GM18907 (cell line): ENCODE measurements around the gene KRTAP4-1.
"Not testable (repeated sequence)": the region's sequence is repeated elsewhere in the genome, so short reads cannot be mapped to it uniquely, and the experiment has no call there.

ENCODE experiments used
- ATAC-seq: cut with Tn5 transposase; IDR thresholded peaks from one replicate; pipeline ENCODE4 v1.9.1; 2021; ENCODE audit warnings: mild to moderate bottlenecking, moderate library complexity; ENCODE audit not compliant: unreplicated experiment

Gene KRTAP4-1

DNA sequence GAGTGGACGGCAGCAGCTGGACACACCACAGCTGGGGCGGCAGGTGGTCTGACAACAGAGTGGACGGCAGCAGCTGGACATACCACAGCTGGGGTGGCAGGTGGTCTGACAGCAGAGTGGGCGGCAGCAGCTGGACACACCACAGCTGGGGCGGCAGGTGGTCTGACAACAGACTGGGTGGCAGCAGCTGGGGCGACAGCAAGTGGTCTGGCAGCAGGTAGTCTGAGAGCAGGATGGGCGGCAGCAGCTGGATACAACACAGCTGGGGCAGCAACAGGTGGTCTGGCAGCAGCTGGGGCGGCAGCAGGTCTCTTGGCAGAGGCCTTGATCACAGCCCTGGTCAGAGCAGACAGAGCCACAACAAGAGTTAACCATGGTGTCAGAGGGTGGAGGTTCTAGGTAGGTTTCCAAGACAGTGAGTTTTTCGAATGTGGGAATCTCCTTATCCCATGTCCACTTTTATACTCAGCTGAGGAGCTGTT is at the start of gene KRTAP4-1:
TSS of gene KRTAP4-1 (minus strand) at position 432 of the 482 bp plus-strand sequence. CDS start at position 375, 57 bp downstream.
- ATAC-seq = no peak

DNA sequence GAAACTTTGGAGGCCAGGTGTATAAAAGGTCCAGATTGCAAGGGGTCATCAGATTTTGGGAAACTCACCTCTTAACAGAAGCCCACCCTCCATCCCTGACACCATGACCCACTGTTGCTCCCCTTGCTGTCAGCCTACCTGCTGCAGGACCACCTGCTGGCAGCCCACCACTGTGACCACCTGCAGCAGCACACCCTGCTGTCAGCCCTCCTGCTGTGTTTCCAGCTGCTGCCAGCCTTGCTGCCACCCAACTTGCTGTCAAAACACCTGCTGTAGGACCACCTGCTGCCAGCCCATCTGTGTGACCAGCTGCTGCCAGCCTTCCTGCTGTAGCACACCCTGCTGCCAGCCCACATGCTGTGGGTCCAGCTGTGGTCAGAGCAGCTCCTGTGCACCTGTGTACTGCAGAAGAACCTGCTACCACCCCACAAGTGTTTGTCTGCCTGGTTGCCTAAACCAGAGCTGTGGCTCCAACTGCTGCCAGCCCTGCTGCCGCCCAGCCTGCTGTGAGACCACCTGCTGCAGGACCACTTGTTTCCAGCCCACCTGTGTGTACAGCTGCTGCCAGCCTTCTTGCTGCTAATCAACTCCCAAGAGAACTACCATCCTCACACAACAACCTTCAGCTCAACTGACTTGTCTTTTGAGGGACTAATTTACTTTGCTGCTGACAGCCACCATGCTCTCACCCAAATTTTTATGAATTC is 47.8 kb upstream of the KRTAP4-1 start, which contains the start of gene KRTAP9-3:
TSS of gene KRTAP9-3 (plus strand) at position 51 of the 707 bp plus-strand sequence. CDS start at position 104, 53 bp downstream.
- ATAC-seq = not testable (repeated sequence)

DNA sequence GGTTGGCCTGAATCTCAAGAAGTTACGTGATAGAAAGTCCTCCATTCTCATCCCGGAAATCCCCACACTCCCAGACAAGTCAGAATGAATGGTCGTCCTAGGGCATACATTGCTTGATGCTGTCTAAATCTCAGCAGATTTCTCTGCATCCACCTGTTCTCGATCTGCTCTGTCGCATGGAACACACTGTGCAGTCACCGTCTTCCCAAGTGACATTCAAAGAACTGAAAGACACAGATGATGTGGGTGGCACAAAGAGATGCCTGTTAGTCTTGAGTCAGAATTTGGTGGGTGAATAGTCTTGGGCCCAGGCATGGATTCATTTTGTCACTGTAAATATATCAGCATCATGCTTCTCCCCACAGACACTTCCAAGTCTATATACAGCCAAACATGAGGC is 47.0 kb upstream of the KRTAP4-1 start:
- ATAC-seq = no peak

DNA sequence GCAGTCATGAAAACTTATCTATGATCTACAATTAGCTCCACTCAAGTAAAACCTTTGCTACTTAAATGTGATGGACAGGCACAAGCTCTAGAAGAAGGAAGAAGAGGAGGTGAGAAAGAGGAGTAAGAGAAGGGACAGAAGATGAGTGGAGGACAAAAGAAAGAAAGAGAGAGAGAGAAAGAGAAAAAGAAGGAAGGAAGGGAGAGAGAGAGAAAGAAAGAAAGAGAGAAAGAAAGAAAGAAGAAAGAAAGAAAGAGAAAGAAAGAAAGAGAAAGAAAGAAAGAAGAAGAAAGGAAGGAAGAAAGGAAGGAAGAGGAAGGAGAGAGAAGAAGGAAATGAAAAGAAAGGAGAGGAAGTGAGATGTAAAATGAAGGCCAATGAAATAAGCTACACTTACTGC is 45.4 kb upstream of the KRTAP4-1 start:
- ATAC-seq = no peak

DNA sequence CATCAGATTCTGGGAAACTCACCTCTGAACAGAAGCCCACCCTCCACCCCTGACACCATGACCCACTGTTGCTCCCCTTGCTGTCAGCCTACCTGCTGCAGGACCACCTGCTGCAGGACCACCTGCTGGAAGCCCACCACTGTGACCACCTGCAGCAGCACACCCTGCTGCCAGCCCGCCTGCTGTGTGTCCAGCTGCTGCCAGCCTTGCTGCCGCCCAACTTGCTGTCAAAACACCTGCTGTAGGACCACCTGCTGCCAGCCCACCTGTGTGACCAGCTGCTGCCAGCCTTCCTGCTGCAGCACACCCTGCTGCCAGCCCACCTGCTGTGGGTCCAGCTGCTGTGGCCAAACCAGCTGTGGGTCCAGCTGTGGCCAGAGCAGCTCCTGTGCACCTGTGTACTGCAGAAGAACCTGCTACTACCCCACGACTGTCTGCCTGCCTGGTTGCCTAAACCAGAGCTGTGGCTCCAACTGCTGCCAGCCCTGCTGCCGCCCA is 41.9 kb upstream of the KRTAP4-1 start, which contains the start of gene KRTAP9-2:
TSS of gene KRTAP9-2 (plus strand) at position 51 of the 498 bp plus-strand sequence. CDS start at position 58, 7 bp downstream.
- ATAC-seq = not testable (repeated sequence)

DNA sequence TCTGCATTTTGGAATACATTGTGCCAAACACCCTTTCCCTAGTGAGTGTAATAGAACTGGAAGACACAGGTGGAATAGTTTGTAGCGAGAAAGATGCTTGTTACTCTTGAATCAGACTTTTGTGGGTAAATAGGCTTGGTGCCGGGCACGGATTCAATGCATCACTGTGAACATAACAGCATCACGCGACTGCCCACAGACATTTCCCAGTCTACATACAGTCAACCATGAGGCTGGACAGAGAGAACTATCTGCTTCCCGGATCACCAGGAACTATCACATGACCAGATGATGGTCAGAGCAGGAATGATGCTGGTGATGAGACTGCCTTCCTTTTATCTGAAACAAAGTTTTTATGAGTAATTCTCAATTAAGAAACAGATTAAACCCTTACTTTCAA is 41.3 kb upstream of the KRTAP4-1 start:
- ATAC-seq = no peak

DNA sequence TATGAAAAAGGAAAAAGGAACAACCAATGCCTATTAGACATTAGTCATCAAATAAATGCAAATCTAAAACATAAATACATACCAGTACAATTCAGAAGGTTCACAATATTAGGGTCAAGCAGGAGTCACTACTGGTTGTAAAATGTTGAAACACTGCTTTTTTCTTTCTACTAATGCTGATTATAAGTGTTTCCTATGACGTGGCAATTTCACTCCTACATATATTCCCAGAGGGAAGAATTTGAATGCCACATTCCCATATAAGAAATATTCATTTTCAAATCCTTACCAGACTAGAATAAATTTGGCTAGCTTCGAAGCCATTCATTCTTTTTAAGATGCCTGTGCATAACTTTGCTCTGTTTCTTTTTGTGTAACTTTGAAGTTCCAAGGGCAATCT is 39.1 kb upstream of the KRTAP4-1 start:
- ATAC-seq = no peak

DNA sequence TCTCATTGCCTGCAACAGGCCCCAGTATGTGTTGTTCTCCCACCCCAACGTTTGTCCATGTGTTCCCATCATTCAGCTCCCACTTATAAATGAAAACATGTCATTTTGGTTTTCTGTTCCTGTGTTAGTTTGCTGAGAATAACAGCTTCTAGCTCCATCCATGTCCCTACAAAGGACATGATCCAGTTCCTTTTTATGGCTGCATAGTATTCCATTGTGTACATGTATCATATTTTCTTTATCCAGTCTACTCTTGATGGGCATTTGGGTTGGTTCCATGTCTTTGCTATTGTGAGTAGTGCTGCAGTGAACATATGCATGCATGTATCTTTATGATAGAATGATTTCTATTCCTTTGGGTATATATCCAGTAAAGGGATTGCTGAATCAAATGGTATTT is 31.0 kb upstream of the KRTAP4-1 start:
- ATAC-seq = no peak

DNA sequence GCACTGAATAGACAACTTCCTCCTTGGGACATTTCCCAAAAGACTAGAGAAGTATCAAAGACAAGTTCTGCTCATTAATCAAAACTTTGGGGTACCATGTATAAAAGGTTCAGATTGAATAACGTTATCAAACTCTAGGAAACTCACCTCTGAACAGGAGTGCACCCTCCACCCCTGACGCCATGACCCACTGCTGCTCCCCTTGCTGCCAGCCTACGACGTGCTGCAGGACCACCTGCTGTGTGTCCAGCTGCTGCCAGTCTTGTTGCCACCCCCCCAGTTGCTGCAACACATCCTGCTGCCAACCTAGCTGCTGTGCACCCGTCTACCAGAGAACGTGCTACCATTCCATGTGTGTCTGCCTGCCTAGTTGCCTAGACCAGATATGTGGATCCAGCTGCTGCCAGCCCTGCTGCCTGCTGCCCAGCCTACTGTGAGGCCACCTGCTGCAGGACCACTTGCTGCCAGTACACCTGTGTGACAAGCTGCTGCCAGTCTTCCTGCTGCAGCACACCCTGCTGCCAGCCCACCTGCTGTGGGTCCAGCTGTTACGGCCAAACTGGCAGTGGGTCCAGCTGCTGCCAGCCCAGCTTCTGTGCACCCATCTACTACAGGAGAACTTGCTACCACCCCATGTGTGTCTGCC is 27.9 kb upstream of the KRTAP4-1 start:
- no peak for ATAC-seq

DNA sequence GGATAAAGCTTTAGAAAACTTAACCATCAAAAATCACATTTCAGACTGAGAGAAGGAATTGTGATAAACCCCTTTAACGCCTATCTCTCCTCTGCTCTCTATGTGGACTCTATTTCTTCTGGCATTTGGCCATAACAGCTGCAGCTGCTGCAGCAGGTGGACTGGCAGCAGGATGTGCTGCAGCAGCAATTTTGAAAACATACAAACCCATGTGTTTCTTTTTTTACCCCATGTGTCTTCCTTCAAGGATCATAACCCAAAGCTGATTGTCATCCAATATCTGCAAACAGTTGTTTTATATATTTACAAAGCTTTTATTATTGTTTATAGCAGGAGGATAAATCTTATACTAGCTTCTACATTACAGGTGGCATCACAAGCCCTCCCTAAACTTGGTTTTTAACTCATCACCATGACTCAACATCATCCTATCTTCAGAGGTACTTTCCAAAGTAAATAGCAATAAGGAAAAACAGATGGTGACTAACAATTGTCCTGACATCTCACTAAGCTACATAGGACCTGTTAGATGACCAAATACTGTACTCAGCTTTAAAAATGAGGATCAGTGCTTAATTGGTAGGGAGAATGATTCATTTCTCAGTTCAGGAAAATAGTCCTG is 27.2 kb upstream of the KRTAP4-1 start:
- ATAC-seq = no peak

DNA sequence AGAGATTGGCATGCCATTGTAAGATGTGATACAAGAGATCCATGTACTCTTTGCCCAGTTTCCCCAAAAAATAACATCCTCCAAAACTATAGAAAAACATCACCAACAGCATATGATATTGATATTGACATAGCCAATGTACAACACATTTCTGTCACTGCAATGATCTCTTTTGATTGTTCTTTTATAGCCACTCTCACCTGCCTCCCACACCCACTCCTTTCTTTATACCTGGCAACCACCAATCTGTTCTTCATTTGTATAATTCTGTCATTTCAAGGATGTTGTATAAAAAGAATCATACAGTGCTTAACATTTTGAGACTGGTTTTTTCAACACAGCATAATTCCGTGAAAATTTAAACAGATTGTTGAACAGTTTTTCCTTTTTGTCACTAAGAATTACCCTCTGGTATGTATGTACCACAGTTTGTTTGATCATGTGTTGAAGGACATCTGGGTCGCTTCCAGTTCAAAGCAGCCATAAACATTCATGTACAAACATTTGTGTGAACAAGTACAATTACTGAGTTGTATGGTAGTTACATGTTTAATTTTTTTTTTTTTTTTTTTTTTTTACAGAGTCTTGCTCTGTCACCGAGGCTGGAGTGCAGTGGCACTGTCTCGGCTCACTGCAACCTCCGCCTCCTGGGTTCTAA is 14.8 kb upstream of the KRTAP4-1 start:
- no peak for ATAC-seq

DNA sequence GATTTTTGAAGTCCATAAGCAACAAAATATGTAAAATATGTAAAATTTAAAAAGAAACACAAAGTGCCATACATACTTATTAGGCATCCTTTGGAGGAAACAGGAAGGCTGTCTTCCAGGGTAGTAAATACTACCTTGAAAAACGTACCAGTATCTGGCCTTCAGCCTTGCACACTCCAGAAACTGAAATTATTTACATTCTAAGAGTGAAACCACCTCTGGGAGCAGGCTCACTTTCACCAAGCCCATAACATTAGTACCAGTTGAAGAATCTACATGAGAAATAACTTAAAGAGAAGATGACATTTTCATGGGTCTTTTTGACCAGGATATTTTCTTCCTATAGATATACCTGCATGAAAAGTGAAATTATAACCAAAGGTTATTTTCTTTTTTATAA is 11.4 kb upstream of the KRTAP4-1 start:
- no peak for ATAC-seq

DNA sequence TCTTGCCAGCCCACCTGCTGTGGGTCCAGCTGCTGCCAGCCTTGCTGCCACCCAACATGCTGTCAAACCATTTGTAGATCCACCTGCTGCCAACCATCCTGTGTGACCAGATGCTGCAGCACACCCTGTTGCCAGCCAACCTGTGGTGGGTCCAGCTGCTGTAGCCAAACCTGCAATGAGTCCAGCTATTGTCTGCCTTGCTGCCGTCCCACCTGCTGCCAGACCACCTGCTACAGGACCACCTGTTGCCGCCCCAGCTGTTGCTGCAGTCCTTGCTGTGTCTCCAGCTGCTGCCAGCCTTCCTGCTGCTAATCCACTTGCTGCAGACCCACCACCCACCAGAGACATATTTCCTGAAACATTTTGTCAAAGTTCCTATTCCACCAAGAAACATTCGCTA is 5.6 kb upstream of the KRTAP4-1 start:
- ATAC-seq = no peak

DNA sequence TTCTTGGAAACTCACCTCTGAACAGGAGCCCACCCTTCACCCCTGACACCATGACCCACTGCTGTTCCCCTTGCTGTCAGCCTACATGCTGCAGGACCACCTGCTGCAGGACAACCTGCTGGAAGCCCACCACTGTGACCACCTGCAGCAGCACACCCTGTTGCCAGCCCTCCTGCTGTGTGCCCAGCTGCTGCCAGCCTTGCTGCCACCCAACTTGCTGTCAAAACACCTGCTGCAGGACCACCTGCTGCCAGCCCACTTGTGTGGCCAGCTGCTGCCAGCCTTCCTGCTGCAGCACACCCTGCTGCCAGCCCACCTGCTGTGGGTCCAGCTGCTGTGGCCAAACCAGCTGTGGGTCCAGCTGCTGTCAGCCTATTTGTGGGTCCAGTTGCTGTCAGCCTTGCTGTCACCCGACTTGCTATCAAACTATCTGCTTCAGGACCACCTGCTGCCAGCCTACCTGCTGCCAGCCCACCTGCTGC is 5.2 kb upstream of the KRTAP4-1 start, which contains the start of gene KRTAP9-1:
TSS of gene KRTAP9-1 (plus strand) at position 51 of the 482 bp plus-strand sequence. CDS start at position 51, 0 bp downstream.
- ATAC-seq = not testable (repeated sequence)

DNA sequence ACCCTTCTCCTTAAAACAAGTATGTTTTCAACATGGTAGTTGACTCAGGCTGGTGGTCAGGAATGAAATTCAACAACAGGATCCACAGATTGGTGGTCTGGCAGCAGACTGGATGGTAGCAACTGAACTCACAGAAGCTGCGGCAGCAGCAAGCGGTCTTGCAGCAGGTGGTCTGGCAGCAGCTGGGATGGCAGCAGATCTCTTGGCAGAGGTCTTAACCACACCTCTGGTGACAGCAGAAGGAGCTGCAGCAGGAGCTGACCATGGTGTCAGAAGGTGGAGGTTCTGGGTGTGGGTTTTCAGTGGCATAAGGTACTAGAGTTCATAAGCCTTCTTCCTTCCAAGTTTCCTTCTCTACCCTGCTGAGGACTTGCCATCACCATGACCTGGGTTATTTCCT is 2.2 kb upstream of the KRTAP4-1 start:
- no peak for ATAC-seq

DNA sequence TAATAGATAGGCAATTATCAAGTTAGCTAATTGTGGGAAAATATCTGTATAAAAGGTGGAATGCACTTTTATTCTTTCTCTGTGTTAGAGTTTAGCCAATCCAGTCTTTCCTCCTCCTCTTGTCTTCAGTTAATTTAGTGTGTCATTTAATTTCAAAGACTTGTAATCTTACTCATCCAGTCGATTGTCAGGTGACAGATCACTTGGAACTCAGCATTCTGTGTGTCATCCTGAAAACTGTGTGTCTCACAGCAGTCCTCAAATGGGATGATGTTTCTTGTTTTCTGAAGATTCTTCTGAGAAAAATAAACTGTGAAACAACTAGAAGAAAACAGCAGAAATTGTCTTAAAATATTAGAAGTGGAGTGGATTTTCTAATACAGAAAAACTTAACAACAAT is 290 bp upstream of the KRTAP4-1 start:
- no peak for ATAC-seq

DNA sequence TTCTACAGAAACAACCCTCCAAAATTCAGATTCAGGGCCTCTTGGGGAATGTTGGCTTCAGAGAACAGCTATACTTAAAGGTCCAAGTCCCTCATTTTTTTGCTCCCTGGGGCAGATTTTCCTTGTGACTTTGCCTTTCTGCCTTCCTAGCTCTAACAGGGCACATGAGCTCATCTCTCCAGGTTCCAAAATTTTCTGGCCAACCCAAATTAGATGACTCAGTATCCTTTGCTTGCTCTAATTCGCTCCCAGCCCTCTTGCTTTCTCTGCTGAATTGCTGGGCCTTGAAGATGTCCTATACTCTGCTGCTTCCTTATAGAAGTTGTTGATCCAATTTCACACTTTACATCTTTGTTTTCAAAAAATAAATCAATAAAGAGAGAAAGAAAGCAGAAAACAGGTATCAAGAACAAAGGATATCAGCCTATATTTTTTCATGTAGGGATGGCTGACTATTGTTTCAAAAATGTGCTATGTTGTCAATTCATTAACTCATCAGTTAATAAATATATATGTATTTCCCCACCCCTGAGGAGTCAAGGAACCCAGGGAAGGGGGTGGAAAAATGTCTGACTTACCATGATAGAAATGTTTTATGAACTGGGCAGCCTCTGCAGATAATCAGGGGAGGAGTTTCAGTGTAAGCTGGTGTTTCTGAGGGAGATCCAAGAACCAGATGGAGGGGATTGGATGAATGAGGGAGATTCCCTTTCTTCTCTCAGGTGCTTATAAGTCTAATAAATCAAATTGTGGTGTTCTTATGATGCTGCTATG is 5.7 kb downstream of the KRTAP4-1 start:
- ATAC-seq = no peak

DNA sequence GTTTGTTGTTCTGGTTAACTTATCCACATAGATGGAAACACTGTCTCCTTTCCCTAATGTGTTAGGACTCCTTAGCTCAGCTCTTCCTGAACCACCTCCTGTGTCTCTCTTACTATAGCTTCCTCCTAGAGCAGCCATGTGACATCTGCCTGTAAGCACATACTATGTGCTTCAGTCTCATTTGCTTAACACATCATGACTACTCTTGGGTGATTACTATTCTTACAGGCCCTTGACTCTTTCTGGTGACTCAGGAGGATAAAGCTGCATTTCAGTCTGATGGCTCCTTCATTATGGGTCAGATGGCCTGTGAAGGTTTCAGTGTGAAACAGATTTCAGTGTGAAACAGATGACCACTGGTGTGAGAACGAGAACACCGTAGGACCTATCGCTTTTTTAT is 6.4 kb downstream of the KRTAP4-1 start:
- no peak for ATAC-seq

DNA sequence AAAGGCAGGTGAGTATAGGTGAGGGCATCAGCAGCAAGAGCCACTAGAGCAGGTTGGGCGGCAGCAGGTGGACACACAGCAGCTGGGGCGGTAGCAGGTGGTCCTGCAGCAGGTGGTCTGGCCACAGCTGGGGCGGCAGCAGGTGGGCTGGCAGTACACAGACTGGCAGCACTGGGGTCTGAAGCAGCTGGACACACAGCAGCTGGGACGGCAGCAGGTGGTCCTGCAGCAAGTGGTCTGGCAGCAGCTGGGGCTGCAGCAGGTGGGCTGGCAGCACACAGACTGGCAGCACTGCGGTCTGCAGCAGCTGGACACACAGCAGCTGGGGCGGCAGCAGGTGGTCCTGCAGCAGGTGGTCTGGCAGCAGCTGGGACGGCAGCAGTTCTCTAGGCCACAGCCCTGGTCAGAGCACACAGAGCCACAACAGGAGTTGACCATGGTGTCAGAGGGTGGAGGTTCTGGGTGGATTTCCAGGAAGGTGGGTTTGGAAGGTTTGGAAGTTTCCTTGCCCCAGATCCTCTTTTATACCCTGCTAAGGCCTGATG is 6.9 kb downstream of the KRTAP4-1 start, which contains the start of gene KRTAP4-2:
TSS of gene KRTAP4-2 (minus strand) at position 495 of the 545 bp plus-strand sequence. CDS start at position 438, 57 bp downstream.
- ATAC-seq = no peak
